PC-9 (cell line): ENCODE data around the gene NOS1. TPM values are rescaled to one million over a fixed set of nuclear protein-coding genes. Genes with fewer than 3 reads are reported as not detected.
A peak's percentile ranks its signal among the peaks of the same experiment; 100 is the strongest.

Source experiments
- Bru-seq: library from RNA; stranded (reverse); fragments of 400-500 nt; gene quantifications from one replicate; lab custom pipeline; 2021; lab: Mats Ljungman, UMichigan
- BruChase-seq, 2 experiments: library from RNA; stranded (reverse); fragments of 400-500 nt; gene quantifications; one replicate each; lab custom pipeline; 2021; lab: Mats Ljungman, UMichigan
- BruUV-seq: library from RNA; stranded (reverse); fragments of 400-500 nt; replicated peaks from 2 replicates; lab custom pipeline; 2021; lab: Mats Ljungman, UMichigan
- CTCF ChIA-PET: fragments of 300-600 bp; sonication (Branson Sonifier 250); formaldehyde crosslinking; loops from one replicate; lab custom pipeline; 2022; ENCODE audit warnings: antibody characterized with exemption; lab: Charles Lee
- POLR2A ChIA-PET: fragments of 300-600 bp; sonication (Branson Sonifier 250); formaldehyde crosslinking; loops from one replicate; lab custom pipeline; 2022; ENCODE audit warnings: antibody characterized with exemption; ENCODE audit not compliant: unreplicated experiment; lab: Charles Lee
- DNase-seq, 2 experiments: peaks; one replicate each; pipeline versions ENCODE4 v3.0.0 to v3.0.0-alpha.2; 2015 to 2022; ENCODE audit warnings: mixed read lengths in 1 of 2
- H2AFZ ChIP-seq: fragments of 200-600 bp; sonication (generic); 2 replicates; pipeline ENCODE4 v1.8.1; 2017; ENCODE audit warnings: antibody characterized with exemption
- H3F3A ChIP-seq: fragments of 200-600 bp; sonication (generic); 2 replicates; pipeline ENCODE4 v1.8.1; 2017; ENCODE audit warnings: antibody characterized with exemption, mild to moderate bottlenecking, low read depth; ENCODE audit not compliant: insufficient read depth
- H3K27ac ChIP-seq: fragments of 200-600 bp; sonication (generic); 2 replicates; pipeline ENCODE4 v1.6.1; 2016; ENCODE audit warnings: mixed run types
- H3K27me3 ChIP-seq: fragments of 200-600 bp; sonication (generic); 2 replicates; pipeline ENCODE4 v1.6.1; 2016; ENCODE audit warnings: low read depth, mixed run types; ENCODE audit not compliant: insufficient read depth
- H3K36me3 ChIP-seq: fragments of 200-600 bp; sonication (generic); 2 replicates; pipeline ENCODE4 v1.6.1; 2016; ENCODE audit warnings: low read depth, mixed run types
- H3K4me1 ChIP-seq: fragments of 200-600 bp; sonication (generic); replicated peaks from 2 replicates; pipeline ENCODE4 v1.6.1; 2016; ENCODE audit warnings: mixed run types; ENCODE audit not compliant: insufficient read depth
- H3K4me2 ChIP-seq: fragments of 200-600 bp; sonication (generic); 2 replicates; pipeline ENCODE4 v1.6.1; 2017; ENCODE audit warnings: mixed run types
- H3K4me3 ChIP-seq: fragments of 200-600 bp; sonication (generic); 2 replicates; pipeline ENCODE4 v1.6.1; 2016; ENCODE audit warnings: mixed run types
- H3K79me2 ChIP-seq: fragments of 200-600 bp; sonication (generic); 2 replicates; pipeline ENCODE4 v1.6.1; 2017; ENCODE audit warnings: low read depth, mixed run types
- H3K9me2 ChIP-seq: fragments of 200-600 bp; sonication (generic); 2 replicates; pipeline ENCODE4 v1.8.1; 2017; ENCODE audit warnings: mild to moderate bottlenecking; ENCODE audit not compliant: insufficient read depth
- H3K9me3 ChIP-seq: fragments of 200-600 bp; sonication (generic); 2 replicates; pipeline ENCODE4 v1.8.1; 2016; ENCODE audit warnings: low read depth; ENCODE audit not compliant: insufficient read depth
- H4K20me1 ChIP-seq: fragments of 200-600 bp; sonication (generic); 2 replicates; pipeline ENCODE4 v1.8.1; 2017; ENCODE audit not compliant: insufficient read depth
- EZH2 ChIP-seq: fragments of 200-600 bp; sonication (generic); IDR thresholded peaks from 2 replicates; pipeline ENCODE4 v1.8.0; 2017; ENCODE audit warnings: antibody characterized with exemption, low read depth
- intact Hi-C: fragments of 100-400 bp; cut with micrococcal nuclease; formaldehyde crosslinking; loops from one replicate; pipeline ENCODE4 v1.10.0; 2022; ENCODE audit not compliant: unreplicated experiment
- long read RNA-seq: library from polyadenylated mRNA; stranded (forward); transcript quantifications from one replicate; pipeline ENCODE4 v2.0.0, GENCODE V29; 2022
- total RNA-seq: library from RNA; stranded (reverse); gene quantifications from 2 replicates; pipeline ENCODE4 v1.2.3, GENCODE V29; 2021
- TF ChIP-seq, protein P1 (sequence below): fragments of 200-600 bp; sonication (generic); conservative IDR thresholded peaks from 2 replicates; pipeline ENCODE4 v1.6.1; 2017; ENCODE audit warnings: mixed run types, antibody characterized with exemption, mild to moderate bottlenecking, moderate library complexity

NOS1 gene
- total RNA-seq = not detected in 2 replicates
- not detected for Bru-seq, nascent RNA
- percentile 1 among the genes with signal in this experiment for BruChase-seq, experiment 1, labeled RNA remaining after a 2-hour chase
- BruChase-seq, experiment 2, labeled RNA remaining after a 6-hour chase = not detected
- long read RNA-seq = 0 reads

DNA sequence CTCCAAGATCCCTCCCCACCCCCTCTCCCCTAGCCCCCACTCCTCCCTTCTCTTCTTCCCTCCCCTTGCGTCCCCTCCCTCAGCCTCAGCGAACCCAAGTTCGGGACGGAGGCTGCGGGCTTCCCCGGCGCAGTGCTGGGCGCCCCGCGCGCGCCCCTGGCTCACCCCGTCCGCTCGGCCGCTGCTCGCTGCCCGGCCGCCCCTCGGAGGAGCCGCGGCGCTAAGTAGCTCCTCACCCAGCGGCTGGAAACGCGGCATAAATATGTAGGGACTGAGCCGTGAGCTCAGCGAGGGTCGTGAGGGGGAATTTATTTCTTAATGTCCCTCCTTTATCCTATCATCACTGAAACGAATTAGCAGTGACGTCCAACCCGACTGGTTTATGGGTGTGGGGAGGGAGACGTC, at the start of gene NOS1:
Gene NOS1 (minus strand): TSS at position 280 of the 405 bp plus-strand sequence. CDS start 30,557 bp downstream, outside the sequence.
- H3F3A ChIP-seq = no peaks in the 10 kb centered on the region
- H3K9me2 ChIP-seq = no peaks in the 10 kb centered on the region
- H3K4me3 ChIP-seq = no peak within 1 kb of the TSS
- ChIA-PET CTCF (no interaction called here), POLR2A (no interaction called here)
- peaks cover 77% of the 10 kb centered on the region for H3K27me3 ChIP-seq
- no peak for TF ChIP-seq EZH2
- TF ChIP-seq, protein P1, sequence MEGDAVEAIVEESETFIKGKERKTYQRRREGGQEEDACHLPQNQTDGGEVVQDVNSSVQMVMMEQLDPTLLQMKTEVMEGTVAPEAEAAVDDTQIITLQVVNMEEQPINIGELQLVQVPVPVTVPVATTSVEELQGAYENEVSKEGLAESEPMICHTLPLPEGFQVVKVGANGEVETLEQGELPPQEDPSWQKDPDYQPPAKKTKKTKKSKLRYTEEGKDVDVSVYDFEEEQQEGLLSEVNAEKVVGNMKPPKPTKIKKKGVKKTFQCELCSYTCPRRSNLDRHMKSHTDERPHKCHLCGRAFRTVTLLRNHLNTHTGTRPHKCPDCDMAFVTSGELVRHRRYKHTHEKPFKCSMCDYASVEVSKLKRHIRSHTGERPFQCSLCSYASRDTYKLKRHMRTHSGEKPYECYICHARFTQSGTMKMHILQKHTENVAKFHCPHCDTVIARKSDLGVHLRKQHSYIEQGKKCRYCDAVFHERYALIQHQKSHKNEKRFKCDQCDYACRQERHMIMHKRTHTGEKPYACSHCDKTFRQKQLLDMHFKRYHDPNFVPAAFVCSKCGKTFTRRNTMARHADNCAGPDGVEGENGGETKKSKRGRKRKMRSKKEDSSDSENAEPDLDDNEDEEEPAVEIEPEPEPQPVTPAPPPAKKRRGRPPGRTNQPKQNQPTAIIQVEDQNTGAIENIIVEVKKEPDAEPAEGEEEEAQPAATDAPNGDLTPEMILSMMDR = no peak
- H3K4me1 ChIP-seq = no peaks in the 10 kb centered on the region
- no peak for DNase-seq
- no peak within 1 kb of the TSS for H2AFZ ChIP-seq
- no peaks in the 10 kb centered on the region for H4K20me1 ChIP-seq
- no TSS peak for BruUV-seq
- H3K4me2 ChIP-seq = no peak within 1 kb of the TSS
- H3K79me2 ChIP-seq = no peaks in the 10 kb centered on the region
- no peaks in the 10 kb centered on the region for H3K36me3 ChIP-seq
- H3K9me3 ChIP-seq = no peaks in the 10 kb centered on the region
- no peak within 1 kb of the TSS for H3K27ac ChIP-seq
- intact Hi-C loops = loop anchor here (10.0 kb wide), 1 partner anchor 127 kb away; no protein-coding TSS in a partner anchor

DNA sequence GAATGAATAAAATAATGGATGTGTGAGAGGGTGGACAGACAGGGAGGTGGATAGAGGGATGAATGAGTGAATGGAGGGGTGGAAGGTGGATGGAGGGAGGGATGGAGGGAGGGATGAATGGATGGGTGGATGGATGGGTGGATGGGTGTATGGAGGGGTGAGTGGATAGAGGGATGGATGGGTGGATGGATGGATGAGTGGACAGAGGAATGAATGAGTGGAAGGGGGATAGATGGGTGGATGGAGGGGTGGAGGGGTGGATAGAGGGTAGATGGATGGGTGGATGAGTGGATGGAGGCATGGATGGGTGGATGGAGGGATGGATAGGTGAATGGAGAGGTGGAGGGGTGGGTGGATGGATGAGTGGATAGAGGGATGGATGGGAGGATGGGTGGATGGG, 47.9 kb upstream of the NOS1 start:
- Histone ChIP-seq H3K9me2 (no peaks in the 10 kb centered on the region), H3K36me3 (no peaks in the 10 kb centered on the region), H3K9me3 (no peaks in the 10 kb centered on the region), H3K79me2 (no peaks in the 10 kb centered on the region), H3K4me3 (no peak overlapping the region), H3K27me3 (peaks cover 58% of the 10 kb centered on the region), H4K20me1 (no peaks in the 10 kb centered on the region), H3F3A (no peaks in the 10 kb centered on the region), H3K27ac (no peak overlapping the region), H3K4me2 (no peak overlapping the region), H2AFZ (no peak overlapping the region), H3K4me1 (no peaks in the 10 kb centered on the region)
- no peak for DNase-seq
- intact Hi-C loops = no loop called here
- ChIA-PET POLR2A (no interaction called here), CTCF (no interaction called here)
- BruUV-seq = no TSS peak
- no peak for TF ChIP-seq EZH2
- TF ChIP-seq, protein P1 = no peak

DNA sequence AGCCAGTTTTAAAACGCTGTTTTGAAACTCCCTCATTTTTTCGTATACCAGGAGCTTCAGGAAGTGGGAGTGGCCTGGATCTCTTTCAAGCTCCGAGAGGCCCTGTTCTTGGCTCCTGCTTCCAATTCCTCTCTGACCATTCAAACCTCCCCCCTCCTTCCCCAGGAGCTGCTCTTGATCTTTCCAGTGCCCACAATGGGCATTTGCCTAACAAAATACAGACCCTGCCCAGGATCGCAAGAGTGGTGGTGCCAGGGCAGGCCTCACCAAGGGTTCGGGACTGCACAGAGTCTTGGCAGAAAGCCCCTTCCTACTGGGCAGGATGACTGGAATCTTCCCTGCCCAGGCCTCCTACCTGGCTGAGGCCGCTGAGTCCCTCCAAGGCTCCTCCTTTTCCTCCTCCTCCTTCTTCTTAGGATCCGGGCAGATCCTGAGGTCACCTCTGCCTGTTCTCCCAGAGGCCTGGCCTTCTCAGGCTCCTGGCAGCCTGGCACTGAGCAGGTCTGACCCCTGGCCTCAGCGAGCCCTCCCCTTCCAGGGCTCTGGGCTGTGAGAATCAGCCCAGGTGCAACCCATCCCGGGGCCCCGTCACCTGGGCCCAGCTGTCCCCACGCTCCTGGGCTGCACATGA, 46.9 kb upstream of the NOS1 start:
- Histone ChIP-seq H4K20me1 (no peaks in the 10 kb centered on the region), H3K27ac (no peak overlapping the region), H3K4me2 (no peak overlapping the region), H2AFZ (no peak overlapping the region), H3K27me3 (peaks cover 62% of the 10 kb centered on the region), H3K4me3 (no peak overlapping the region), H3K4me1 (no peaks in the 10 kb centered on the region), H3K9me2 (no peaks in the 10 kb centered on the region), H3F3A (no peaks in the 10 kb centered on the region), H3K9me3 (no peaks in the 10 kb centered on the region), H3K36me3 (no peaks in the 10 kb centered on the region), H3K79me2 (no peaks in the 10 kb centered on the region)
- BruUV-seq = no TSS peak
- ChIA-PET POLR2A (no interaction called here), CTCF (no interaction called here)
- no peak for DNase-seq
- TF ChIP-seq, protein P1 = no peak
- no peak for TF ChIP-seq EZH2
- intact Hi-C loops = no loop called here
